ENCODE measurements around the gene PFN3.

PFN3 gene

DNA sequence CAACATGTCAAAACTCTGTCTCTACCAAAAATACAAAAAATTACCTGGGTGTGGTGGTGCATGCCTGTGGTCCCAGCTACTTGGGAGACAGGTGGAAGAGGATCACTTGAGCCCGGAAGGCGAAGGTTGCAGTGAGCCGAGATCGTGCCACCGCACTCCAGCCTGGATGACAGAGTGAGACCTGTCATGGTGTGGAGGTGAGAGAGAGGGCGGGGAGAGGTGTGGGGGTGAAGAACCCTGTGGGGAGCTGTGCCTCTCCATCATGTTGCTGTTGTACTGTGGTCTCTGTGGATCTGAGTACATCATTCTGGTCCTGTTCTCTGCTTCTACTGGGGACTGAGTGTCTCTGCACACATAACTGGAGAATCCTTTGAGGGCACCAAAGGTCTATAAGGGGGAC is 27.6 kb downstream of the PFN3 start:
- no peak for DNase-seq (ENCODE audit: low read depth in 2 of 2)

DNA sequence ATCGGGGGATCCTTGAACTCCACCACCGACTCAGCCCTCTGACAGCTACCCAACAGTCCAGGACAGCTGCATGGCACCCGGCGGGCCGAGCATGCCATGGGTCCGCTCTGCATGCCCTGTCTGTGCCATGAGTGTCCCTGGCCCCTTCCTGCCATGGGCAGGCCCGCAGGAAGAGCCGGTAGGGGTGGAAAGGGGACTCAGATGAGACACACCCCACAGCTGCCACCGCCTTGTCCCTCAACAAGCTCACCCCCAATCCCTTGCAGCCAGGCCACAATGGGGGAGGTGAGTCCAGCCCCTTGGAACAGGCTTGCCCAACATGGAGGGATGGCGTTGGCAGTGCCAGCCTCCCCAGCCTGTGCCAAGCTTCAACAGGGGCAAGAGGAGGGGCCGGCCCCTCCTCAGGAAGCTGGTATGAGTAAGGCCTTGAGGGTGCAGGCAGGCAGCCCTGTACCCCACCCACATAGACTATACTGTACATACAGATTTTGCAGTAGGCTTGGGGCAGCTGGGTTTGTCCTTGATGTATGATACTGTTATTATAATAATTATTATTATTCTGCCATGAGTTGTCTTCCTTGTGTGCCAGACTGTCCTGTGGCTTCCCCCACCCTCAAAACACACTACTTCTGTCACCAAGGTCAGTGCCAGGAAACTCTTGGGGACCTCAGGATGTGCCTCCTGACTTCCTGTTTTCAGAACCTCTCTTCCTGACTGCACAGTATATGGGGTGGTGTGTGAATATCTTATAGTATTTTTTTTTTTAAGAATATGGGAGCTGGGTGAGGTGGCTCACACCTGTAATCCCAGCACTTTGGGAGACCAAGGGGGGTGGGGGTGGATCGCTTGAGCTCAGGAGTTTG is 28.2 kb downstream of the PFN3 start:
- no peak for DNase-seq (ENCODE audit: low read depth in 2 of 2)

DNA sequence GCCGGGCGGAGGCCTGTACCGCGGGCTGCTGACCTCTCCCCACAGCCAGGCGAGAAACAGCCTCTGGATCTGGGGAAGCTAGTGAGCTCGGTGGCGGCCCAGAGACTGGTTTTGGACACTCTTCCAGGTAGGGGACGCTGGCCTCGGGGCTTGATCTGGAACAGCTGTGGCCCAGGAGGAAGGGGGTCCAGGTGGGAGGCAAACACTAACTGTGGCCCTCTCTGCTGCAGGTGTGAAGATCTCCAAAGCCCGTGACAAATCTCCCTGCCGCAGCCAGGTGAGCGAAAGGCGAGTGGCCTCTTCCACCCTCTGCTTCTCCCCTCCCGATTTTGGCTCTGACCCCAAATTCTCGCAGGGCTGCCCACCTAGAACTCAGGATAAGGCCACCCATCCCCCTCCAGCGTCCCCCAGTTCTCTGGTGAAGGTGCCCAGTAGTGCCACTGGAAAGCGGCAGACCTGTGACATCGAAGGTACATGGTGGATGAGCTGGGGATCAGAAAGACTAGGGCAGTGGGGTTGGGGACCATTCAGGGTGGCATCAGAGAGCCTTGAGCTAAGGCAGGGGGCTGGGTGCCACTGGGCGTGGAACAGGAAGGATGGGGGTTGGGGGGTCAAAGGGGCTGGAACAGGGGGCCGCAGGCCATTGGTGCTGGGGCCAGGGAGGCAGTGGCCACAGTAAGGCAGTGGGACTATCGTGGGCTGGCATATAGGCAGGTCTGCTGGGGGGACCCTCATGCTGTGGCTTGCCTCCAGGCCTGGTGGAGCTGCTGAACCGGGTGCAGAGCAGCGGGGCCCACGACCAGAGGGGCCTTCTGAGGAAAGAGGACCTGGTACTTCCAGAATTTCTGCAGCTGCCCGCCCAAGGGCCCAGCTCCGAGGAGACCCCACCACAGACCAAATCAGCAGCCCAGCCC is 29.1 kb downstream of the PFN3 start:
- no peak for DNase-seq (ENCODE audit: low read depth in 2 of 2)

DNA sequence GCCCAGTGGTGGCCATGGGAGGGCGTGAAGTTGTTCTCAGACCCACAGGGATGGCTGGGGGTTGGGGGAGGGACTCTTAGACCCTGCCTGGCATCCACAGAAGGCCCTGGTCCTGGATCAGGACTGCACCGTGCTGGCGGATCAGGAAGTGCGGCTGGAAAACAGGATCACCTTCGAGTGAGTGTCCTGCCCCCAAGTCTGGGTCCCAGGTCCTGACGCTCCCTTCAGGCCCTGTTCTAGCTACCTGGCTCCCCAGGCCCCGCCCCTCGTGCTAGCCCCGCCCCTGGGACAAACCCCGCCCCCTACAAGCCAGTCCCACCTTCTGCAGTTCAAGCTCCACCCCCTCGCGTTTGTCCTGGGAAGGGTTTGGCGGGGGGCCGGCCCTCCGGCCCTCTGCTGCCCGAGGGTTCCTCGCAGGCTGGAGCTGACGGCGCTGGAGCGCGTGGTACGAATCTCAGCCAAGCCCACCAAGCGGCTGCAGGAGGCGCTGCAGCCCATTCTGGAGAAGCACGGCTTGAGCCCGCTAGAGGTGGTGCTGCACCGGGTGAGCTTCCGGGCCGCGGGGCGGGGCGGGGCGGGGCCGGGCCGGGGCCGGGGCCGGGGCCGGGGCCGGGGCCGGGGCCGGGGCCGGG is 29.9 kb downstream of the PFN3 start:
- peak in 1 of 2 donors; percentile 39 for DNase-seq (ENCODE audit: low read depth in 2 of 2)

DNA sequence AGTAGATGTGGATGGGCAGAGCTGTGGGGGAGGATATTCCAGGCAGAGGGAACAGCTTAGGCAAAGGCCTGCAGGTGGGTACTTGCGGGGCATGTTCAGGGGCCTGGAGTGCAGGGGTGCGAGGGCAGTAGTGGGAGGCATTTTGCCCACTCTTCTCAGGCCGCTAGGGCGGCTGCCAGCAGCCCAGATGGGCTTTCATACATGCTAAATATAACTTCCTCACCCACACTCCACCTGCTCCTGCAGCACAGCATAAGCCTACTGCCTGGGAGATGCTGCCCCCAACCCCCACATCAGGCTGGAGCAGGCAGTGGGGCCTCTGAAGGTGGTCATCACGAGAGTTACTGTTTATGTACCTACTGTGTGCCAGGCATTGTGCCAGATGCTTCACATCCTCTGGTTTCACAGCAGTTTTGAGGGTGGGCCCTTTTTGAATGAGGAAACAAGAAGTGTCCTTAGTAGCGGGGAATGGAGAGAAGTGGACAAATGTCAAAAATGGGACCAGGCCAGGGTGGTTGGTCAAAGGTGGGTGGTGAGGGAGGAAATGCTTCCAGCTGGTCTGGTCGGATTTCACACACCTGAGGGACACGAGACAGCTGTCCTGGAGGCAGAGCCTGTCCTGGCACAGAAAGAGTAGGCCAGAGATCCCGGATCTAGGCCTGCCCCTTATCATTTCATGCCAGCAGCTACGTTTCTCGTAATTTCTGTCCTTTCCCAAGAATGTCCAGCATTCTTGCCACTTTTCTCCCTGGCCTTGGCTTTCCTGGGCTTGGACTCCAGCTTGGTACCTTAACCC is 30.6 kb downstream of the PFN3 start:
- no peak for DNase-seq (ENCODE audit: low read depth in 2 of 2)

DNA sequence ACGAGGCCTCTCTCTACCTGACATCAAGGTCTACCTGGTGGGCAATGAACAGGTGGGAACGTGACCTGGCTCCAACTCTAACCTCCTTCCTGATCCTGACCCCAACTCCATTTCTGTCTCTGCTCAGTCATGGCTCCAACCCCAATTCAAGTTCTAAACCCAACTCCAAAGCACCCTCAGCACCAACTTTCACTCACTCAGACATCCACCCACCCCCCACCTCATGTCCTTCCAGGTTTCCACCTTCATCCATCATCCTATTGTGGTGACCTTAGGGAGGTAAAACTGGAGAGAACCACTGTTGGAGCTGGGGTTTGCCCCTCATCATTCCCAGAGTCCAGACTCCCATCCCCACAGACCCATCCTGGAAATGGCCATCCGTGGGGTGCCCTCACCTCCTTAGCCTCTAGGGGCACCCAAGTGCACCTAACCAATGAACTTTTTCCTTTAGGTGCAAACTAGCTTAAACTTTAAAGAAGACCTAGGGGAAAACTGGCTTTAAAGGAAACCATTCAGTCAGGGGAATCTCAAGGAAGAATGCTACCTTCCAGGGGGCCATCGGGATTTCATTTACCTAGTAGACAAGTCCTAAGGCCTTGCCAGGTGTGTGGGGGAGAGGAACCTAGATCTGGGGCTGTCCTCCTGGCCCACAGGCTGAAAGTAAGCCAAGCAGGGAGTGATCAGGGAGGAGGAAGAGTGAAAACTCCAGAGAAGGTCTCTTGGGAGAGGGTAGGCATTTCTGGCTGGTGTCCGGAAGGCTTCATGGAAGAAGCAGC is 31.4 kb downstream of the PFN3 start:
- DNase-seq (ENCODE audit: low read depth in 2 of 2), result no peak

DNA sequence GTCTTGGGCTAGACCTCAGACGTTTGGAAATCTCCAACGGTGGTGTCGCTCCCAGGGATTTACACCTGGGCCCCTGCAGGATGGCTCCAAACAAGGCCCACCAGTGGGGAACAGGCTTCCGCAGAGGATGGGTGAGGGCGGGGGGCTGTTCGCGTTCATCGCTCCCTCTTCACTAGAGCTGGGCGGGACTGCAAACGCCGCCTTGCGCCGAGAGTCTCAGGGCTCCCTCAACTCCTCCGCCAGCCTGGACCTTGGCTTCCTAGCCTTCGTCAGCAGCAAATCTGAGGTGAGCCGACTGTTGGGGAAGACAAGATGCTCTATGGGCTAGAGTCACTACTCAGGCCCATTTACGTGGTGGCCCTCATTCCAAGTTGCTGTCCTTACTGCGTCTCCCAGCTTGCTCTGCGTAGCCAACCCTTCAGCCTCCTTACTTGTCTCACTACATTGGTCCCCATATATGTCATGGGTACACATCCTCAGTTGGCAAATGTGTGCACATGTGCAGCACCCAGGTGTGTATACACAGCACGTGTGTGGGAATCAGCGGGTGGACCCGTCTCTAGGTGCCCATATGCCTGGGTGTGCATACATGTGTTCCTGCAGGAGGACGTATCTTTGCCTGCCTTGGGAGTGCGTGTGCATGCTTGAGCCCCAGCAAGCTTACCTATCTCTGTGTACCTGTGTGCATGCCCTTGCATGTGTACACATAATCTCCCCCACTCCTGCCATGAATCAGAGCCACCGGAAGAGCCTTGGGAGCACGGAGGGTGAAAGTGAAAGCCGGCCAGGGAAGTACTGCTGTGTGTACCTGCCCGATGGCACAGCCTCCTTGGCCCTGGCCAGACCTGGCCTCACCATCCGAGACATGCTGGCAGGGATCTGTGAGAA is 32.2 kb downstream of the PFN3 start:
- no peak for DNase-seq (ENCODE audit: low read depth in 2 of 2)

DNA sequence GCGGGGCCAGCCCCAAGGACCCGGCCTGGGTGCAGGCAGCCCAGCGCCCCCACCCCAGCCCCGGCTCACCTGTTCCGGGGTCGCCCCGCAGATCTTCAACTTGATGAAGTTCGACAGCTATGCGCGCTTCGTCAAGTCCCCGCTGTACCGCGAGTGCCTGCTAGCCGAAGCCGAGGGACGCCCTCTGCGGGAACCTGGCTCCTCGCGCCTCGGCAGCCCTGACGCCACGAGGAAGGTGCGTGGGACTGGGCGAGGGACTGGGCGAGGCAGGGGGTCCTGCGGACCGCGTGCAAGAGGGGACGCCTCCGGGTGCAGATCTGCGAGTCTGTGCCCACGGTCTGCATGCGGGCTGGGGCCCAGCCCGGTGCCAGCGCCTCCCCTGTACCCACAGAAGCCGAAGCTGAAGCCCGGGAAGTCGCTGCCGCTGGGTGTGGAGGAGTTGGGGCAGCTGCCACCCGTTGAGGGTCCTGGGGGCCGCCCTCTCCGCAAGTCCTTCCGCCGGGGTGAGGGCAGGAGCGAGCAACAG is 33.1 kb downstream of the PFN3 start:
- no peak for DNase-seq (ENCODE audit: low read depth in 2 of 2)

DNA sequence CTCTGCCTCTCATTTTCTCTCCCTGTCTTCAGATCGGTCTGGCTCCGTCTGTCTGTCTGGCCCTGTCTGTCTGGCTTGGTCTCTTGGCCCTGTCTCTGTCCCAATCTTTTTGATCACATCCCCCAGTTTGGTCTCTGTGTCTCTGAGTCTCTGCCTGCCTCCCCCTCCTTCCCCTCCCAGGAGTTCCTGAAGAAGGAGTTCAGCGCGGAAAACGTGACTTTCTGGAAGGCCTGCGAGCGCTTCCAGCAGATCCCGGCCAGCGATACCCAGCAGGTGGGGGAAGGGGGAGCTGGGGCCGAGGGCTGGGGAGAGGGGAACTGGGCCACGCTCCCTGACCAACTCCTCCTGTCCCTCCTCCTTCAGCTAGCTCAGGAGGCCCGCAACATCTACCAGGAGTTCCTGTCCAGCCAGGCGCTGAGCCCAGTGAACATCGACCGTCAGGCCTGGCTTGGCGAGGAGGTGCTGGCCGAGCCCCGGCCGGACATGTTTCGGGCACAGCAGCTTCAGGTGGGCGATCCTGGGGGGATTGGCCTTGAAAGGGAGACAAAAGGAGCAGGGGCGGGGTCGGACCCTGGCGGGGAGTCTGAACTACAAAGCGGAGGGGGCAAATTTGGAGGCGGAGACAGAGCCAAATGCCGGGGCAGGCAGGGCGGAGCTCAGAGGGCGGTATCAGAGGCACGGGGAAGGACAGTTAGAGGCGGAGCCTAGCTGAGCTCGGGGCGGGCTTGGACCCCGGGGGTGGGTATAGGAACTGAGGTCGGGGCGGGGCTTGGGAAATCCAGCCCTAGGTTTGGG is 33.7 kb downstream of the PFN3 start:
- no peak for DNase-seq (ENCODE audit: low read depth in 2 of 2)

DNA sequence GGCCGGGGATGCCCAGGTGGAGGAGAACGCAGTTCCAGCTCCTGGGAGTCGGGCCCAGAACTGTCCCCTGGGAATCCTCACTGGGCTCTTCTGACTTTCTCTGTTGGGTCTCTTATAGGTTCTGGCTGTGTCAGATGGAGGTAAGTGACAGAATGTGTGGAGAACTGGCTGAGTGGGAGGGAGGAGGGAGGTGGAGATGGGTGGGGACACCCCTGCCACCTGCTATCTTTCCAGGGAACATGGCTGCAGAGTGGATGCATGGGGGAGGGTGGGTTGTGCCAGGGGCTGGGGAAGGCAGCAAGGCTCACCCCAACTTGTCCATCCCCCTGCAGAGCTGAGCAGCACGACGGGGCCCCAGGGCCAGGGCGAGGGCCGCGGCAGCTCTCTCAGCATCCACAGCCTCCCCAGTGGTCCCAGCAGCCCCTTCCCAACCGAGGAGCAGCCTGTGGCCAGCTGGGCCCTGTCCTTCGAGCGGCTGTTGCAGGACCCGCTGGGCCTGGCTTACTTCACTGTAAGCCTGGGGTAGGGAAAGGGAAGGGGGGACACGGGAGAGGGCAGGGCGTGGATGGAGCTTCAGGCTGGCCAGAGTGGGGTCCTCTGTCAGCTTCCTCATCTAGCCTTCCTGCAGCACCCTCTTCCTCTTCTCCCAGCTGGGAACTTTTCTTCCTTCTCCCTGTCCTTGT is 34.5 kb downstream of the PFN3 start:
- DNase-seq (ENCODE audit: low read depth in 2 of 2), result no peak

DNA sequence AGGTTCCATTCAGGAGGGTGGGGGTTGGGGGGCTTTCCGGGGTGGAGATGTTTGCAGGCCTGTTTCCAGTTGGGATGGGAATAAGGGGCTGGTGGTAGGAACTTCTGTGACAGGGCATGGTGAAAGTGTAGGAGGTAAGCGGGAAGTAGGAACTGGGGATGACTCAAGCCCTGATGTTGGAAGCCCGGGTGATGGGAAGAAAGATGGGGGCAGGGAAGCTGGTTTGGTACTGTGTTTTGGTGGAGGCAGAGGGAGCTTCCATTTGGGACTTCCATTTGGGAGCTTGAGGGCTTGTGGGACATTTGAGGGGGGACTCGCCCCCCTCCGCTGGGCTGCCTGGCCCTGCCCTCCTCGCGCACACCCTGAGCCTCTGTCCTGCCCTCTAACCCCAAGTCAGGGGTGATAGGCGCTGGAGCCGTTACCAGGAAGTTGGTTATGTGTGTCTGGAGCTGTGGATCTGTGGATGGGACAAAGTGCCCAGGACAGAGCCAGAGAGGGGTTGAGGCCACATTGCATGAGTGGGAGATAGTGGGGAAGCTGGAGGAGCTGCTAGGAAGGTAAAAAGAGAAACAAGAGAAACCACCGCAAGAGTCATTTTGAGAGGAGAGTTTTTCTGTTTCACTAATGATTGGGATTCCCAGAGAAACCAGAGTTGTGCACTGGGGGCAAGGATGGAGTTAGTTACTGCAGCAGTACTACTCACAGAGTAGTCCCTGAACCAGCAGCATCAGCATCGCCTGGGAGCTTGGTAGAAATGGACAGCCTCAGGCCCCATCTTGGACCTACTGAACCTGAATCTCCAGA is 36.1 kb downstream of the PFN3 start:
- DNase-seq (ENCODE audit: low read depth in 2 of 2), result no peak

DNA sequence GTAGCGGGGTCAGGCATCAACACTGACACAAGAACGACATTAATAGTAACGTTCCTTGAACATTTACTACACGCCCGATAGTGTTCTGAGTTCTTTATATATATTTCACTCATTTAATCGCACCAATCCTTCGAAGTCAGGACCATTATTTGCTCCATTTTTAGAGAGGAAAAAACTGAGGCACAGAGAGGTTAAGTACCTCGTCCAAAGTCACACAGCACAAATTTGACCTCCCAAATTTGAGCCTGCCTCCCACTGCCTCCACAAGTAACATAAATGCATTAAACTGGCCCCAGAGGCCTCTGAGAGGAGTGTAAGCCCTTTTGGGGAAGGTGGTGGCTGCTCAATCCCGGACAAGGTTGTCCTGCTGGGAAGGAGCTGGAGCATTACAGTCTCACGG is 36.9 kb downstream of the PFN3 start:
- DNase-seq (ENCODE audit: low read depth in 2 of 2), result no peak

DNA sequence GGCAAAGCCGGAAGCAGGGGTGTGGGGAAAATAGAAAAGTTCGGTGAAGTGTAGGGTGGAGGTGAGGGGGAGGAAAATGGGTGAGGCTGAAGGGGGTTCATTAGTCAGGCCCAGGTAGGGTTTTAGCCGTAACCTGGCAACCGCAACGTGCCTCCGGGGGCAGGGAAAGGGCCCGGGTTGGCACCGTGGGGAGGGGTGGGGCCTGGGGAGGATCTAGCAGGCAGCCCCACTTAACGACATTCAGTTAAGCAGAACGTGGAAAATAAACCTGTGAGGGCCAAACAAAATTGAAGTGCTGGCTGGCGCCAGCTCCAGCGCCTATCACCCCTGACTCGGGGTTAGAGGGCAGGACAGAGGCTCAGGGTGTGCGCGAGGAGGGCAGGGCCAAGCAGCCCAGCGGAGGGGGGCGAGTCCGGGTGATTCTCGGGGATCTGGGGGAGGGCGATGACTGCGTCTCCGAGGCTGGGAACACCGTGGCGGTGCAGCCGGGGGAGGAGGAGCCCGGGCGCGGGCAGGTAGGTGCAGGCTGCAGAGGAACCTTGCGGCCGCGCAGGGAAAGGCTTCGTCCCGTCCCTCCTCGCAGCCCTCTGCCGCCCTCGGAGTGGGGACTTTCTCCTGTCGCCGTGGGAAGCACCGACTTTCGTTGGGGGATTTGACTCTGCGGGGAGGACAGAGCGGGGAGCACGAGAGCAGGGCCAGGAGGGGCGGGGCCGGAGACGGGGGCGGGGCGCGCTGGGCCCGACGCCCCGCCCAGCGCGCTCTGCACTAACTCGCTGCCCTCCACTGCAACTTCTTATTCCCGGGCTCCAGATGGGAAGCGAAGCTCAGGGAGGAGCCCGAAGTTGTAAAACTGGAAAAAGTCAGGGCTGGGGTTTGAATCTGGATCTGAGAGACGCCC is 37.6 kb downstream of the PFN3 start:
- peak; percentile 34 to 52 for DNase-seq (ENCODE audit: low read depth in 2 of 2)

DNA sequence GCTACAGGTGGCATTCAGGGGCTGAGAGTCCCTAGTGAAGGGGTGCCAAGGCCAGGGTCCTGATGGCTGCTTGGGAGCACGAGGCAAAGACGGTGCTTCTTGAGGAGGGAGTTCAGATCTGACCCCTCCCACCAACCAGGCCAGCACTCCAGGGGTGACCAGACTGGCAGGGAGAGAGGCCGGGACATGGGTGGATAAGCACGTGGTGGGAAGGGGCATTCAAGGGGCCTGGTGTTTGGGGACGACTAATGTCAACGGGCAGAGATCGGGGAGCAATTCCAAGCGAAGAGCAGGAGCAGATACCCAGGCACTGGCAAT is 38.2 kb downstream of the PFN3 start:
- no peak for DNase-seq (ENCODE audit: low read depth in 2 of 2)

DNA sequence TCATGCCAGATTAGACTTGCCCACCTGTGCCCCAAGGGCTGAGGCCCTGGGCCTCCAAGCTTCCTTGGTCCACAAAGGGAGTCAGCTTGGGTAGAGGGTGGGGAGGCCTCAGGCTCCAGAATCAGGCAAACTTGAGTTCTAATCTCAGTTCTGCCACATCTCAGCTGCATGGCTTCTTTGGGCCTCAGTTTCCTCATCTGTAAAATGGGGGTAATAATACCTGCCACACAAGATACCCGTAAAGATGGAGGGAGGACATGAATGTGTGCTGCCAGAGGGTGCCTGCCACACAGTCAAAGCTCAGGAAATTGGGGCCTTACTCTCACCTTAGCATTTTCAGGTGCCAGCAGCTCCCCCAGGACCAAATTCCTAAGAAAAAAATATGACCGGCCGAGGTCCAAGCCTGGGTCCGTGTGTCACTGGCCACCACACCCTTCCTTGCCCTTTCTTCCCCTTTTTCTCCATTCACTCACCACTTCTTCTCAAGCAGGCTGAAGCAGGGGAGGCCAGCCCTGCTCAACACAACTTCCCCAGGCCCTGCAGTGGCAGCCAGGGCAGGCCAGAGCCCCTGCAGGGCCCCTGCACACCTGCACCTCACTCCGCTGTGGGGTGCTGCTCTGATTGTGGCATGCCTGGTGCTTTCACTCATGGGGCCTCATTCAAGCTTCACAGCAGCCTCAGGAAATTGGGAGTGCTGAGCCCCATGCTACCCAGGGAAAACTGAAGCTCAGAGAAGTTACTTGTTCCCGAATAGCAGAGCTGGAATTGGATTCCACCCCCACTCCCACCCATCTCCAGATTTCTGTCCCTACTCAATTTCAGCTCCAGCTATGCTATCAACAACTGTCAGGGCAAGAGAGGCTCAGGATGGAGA is 38.8 kb downstream of the PFN3 start:
- no peak for DNase-seq (ENCODE audit: low read depth in 2 of 2)
